HG02973 (cell line): Measurements from ENCODE around the gene CGN.
A peak's percentile ranks its signal among the peaks of the same experiment; 100 is the strongest.

ENCODE experiments used
- ATAC-seq: cut with Tn5 transposase; IDR thresholded peaks from one replicate; pipeline ENCODE4 v1.9.1; 2021; ENCODE audit warnings: moderate library complexity; ENCODE audit not compliant: unreplicated experiment

CGN gene

DNA sequence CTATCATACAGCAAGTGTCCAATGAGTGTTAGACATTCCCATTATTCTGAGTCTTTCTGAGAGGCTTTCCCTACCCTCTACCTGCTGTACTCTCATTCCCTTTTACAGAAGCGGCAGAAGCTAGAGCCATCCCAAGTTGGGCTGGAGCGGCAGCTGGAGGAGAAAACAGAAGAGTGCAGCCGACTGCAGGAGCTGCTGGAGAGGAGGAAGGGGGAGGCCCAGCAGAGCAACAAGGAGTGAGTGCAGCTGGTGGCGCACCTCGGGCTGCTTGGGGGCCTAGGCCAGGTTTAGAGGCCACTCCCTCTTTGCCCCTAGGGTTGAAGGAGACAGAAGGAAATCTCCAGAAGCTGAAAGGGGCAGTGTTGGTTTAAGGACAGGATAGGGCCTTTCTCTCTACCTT lies 12.1 kb downstream of the CGN start:
- no peak for ATAC-seq

DNA sequence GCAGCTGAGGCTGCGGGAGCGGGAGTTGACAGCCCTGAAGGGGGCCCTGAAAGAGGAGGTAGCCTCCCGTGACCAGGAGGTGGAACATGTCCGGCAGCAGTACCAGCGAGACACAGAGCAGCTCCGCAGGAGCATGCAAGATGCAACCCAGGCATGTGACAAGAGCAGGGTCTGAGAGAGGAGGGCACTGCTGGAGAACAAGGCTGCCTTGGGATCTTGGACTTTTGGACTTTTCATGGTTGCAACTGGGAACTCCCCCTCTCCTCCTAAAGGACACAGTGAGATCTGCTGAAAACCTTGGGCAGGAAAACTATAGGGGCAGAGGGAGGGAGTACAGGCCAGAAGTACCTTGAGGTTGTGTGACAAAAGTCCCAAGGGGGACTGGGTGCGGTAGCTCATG lies 13.5 kb downstream of the CGN start:
- ATAC-seq: no peak

DNA sequence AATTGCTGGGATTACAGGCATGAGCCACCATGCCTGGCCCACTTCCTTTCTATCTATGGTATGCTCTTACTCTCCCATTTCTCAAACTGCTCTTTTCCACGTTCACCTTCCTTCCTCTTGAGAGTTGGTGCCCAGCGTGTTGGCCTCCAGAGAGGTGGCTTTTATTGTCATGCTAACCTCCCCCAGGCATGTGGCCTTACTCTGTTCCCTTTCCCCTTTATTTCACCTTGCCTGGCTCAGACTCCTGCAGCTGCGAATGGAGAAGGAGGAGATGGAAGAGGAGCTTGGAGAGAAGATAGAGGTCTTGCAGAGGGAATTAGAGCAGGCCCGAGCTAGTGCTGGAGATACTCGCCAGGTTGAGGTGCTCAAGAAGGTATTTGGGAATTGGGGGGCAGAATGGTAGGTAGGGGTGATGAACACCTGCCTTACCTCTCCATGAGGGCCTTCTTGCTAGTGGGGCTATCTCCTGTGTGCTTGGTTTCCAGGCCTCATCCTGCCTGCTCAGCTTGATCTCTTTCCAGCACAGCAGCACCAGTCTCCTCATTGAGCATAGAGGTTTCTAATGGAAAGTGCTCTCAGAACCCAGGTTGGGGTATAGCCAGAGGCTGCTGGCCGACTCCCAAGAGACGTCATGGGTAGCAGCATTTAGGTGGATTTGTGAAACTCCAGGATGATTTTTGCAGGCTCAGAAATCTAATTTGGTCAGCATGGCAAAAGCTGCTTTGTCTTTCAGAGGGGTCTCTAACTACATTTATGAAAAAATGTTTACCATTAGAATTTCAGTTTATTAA lies 15.7 kb downstream of the CGN start:
- ATAC-seq: no peak

DNA sequence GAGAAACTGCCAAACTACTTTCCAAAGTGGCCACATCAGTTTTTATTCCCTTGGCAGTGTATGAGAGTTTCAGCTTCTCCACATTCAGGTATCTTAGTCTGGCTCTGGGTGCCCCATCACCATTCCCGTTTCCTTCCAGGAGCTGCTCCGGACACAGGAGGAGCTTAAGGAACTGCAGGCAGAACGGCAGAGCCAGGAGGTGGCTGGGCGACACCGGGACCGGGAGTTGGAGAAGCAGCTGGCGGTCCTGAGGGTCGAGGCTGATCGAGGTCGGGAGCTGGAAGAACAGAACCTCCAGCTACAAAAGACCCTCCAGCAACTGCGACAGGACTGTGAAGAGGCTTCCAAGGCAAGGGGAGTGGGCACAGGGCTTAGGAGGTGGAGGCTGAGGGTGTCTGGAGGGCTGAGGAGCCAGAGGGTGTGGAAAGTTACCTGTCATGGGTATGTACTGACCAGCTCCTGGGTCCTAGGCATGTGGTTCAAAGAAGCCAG lies 18.1 kb downstream of the CGN start:
- no peak for ATAC-seq

DNA sequence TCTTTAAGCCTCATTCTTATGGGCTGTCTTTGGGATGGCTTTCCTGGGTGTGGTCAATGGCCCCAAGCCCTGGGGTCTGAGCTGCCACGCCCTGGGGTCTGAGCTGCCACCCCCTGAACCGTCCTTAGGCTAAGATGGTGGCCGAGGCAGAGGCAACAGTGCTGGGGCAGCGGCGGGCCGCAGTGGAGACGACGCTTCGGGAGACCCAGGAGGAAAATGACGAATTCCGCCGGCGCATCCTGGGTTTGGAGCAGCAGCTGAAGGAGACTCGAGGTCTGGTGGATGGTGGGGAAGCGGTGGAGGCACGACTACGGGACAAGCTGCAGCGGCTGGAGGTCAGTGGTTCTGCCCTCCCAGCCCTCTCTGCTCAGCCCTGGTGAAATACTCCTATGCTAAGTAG lies 18.6 kb downstream of the CGN start:
- ATAC-seq: no peak

DNA sequence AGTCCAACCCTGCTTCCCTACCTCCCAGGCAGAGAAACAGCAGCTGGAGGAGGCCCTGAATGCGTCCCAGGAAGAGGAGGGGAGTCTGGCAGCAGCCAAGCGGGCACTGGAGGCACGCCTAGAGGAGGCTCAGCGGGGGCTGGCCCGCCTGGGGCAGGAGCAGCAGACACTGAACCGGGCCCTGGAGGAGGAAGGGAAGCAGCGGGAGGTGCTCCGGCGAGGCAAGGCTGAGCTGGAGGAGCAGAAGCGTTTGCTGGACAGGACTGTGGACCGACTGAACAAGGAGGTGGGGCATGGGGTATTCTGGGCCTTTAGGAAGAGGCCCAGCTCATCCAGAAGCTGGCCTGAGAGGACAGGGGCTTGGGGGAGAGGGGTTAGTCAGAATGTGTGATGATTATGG lies 19.3 kb downstream of the CGN start:
- ATAC-seq: no peak

DNA sequence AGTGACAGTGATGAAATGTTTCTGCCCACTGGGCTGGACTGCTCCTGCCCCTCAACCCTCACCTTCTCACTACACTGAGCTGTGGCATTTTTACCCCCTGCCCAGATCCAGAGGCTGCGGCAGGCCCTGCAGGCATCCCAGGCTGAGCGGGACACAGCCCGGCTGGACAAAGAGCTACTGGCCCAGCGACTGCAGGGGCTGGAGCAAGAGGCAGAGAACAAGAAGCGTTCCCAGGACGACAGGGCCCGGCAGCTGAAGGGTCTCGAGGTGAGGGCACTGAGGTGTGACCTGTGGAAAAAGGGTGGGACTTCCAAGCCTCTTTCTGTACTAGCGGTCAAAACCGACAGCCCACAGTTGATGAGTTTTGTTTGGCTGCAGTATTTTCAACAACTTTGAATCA lies 22.7 kb downstream of the CGN start:
- ATAC-seq: no peak

DNA sequence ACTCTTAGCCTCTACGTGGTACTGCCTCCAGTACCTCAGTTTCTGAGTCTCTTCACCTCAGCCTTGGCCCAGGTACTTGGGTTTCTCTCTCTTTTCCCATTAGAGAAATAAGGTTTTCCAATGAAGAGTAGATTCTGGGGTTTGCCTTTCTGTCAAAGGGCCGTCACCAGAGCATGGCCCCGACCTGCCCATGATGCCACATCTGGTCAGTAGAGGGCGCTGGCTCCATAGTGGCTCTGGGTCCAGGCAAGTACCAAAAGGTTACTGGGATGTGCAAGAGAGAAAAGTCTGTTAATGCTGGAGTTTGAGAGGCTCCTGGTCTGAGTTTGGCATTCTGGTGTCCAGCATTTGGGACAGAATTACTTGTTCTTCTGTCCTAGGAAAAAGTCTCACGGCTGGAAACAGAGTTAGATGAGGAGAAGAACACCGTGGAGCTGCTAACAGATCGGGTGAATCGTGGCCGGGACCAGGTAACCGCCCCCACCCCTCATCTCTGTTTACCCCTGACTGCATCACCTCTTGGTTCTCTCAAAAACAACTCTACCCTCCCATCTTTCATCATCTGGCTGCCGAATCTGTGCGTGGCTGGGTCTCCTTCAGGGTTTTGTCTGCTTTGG lies 23.6 kb downstream of the CGN start:
- ATAC-seq: no peak

DNA sequence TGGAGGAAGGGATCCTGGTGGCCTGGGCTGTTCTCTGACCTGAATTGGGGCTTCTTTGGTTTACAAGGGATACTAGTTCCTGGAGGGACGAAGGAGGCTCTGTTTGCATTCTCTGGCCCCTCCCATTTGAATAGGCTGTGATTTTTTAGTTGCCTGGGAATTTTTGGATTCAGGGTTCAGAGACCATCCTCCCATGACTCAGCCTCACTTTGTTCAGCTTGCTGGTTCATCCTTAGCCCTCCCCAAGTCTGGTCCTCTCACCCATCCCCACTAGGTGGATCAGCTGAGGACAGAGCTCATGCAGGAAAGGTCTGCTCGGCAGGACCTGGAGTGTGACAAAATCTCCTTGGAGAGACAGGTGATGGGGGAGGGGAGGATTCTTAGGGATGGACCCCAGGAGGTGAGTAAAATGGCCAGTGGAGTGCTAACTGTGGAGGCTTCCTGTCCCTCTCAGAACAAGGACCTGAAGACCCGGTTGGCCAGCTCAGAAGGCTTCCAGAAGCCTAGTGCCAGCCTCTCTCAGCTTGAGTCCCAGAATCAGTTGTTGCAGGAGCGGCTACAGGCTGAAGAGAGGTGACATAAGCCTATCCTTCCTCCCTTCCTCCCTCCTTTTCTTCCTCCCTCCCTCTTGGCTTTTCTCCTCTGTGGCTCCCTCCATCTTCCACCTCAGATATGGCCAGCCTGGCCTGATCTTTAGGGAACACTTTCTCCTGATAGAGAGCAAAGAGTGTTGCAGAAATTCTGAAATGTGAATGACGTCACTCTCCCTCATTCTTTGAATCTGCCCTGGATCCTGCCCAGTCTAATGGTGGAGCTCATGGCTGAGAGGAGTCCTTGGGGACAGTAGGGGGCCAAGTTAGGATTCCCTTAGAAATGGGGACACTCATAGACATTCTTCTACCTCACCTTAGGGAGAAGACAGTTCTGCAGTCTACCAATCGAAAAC lies 24.4 kb downstream of the CGN start:
- no peak for ATAC-seq

DNA sequence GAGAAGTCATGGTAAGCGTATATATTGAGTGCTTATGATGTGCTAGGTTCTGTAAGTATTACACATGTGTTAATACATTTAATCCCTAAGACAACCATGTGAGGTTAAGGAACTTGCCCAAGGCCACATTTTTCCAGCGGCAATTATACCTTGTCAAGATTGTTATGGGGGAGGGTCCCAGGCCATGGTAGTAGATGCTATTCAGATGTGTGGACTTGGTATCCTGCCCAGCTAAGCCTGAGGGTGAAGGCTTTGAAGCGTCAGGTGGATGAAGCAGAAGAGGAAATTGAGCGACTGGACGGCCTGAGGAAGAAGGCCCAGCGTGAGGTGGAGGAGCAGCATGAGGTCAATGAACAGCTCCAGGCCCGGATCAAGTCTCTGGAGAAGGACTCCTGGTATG lies 25.3 kb downstream of the CGN start:
- ATAC-seq: no peak

DNA sequence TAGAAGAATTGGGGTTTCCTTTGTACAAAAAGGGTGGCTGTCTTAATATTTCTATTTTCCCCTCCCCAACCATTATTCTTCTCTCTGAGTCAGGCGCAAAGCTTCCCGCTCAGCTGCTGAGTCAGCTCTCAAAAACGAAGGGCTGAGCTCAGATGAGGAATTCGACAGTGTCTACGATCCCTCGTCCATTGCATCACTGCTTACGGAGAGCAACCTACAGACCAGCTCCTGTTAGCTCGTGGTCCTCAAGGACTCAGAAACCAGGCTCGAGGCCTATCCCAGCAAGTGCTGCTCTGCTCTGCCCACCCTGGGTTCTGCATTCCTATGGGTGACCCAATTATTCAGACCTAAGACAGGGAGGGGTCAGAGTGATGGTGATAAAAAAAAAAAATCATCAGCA lies 25.9 kb downstream of the CGN start:
- no peak for ATAC-seq

DNA sequence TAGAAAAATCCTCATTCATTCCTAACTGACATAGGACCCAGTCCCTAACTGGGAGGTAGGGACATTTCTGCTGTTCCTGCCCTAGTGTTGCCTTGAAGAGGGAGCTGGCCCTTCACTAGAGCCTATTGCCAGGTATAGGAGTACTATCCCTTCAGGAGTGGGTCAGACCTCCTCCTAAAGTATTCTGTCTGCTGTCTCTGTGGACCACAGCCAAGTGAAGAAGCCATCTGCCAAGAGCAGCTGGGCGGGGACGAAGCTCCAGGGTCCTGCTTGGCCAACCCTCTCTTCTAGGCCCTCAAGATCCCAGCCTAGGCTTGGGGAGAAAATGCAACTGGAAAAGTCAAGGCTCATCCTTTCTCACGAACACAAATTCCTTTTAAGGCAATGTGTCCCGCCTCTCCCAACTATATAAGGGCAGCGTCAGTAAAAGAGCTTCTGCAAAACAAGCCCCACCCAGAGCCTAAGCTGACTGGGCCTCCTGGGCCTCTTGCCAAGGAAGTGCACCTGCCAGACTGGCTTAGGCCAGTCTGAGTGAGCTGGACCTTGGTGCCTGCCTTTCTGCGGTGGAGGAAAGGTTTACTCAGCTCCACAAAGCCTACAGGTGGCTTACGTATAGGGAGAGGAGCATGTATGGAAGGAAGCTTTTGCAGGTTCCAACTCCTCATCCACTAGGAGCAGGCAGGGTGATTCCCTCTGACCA lies 28.3 kb downstream of the CGN start:
- ATAC-seq: peak; percentile 38

DNA sequence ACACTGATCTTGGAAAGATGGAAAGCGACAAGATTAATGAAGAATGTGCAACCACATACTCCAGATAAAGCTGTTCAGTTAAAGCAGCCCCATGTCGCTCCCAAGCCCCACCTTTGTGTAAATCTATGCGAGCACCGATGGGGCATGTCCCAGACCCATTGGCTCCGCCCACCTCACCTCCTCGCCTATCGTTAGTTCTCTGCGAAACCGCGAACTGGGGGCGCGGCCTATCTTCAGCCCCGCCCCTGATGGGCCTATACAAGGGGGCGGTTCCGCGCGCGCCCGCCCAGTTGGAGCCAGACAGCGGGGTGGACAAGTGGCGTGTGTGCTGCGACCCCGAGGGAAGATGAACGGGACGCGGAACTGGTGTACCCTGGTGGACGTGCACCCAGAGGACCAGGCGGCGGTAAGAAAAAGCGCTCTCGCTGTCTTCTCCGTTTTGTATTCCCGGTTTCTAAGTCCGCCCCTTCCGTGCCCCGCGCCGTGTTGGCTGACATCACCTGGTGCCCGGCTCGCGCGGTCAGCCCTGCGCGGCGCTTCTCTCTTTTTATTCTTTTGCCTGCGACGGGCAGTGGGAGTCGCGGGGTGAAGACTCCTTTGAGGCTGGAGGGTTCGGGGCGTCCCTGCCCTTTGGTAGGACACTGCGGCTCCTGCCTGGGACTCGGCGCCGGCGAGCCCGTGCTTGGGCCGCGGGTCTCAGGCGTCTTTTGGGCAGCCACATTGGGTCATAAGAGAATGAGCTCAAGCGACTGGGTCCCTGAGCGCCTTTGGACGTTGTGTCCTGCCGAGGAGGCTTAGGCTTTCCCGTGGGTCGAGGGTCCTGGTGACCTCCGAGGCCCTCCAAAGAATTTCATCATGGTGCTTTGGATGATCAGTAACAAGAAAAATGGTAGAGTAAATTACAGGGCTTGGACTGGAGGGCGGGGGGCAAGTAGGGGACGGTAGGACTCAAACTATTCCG lies 29.1 kb downstream of the CGN start, which contains the start of gene TUFT1:
Gene TUFT1 (plus strand): TSS at position 289 of the 961 bp plus-strand sequence. CDS start 58 bp downstream, at position 347.
- peak; percentile 85 for ATAC-seq

DNA sequence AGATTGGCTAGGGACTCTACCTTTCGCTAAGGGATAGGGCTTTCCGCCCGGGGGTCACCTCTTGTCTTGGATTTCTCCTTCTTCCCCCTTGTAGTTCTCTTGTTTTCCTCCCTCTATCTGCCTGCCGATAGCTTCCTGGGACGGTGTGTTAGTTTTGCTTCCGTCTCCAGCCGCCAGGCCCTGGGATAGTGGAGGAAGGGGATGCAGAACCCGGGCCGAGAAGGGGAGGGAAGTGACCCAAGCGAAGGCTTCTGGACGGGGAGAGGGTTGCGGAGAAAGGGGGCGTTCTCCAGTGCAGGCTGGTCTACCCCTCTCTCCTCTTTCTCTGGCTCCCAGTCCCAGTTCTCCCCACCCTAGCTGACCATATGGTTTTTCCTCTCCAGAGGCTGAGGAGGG lies 29.8 kb downstream of the CGN start:
- ATAC-seq: no peak

DNA sequence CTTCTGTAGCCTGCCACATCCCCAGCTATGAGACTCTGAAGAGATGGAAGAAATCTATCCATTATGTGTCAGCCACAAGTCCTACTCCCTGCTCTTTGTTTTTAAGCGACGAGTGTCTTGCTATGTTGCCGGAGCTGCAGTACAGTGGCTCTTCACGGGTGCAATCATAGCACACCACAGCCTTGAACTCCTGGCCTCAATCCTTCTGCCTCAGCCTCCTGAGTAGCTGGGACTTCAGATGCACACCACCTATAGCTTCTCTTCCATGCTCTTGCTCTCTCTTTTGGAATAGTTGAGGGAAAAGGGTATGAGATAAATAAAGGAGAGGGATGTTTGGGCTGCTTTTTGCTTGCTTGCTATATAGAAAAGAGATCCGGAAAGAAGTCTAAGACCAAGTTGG lies 30.6 kb downstream of the CGN start:
- no peak for ATAC-seq

DNA sequence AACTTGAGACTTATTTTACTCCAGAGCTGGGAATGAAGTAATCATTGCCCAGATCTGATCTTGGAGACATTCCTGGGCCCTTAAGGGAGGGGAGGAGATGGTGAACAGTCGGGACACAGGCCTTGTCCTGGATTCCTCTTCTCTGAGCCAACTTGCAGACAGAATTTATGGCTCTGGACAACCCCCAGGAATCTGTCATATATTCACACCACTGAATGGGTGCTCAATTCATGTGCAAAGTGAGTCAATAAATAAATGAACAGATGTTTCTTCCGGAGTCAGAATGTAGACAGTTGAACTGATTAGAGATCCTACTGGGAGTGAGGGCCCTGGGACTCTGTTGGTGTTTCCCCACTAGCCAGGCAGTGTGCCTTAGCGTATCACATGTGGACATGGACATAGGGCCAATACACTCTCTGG lies 31.5 kb downstream of the CGN start:
- ATAC-seq: no peak

DNA sequence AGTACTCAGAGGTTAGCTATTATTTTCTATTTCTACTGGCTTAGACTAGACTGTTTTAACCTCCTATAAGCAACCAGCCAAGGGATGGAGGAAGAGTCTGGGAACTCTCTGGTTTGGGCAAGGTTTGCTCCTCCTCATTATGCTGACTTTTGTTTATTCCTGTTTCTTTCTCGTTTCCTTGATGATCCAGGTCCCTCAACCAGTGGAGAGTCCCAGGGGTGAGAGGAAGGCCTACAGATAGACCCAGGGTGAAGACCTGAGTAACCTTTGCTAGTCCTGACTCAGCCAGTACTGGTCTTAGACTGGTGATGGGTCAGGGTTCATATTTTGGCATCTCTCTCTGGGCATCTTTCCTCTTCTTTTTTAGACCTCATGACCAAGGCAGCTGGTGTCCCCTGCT lies 34.4 kb downstream of the CGN start:
- ATAC-seq: no peak

DNA sequence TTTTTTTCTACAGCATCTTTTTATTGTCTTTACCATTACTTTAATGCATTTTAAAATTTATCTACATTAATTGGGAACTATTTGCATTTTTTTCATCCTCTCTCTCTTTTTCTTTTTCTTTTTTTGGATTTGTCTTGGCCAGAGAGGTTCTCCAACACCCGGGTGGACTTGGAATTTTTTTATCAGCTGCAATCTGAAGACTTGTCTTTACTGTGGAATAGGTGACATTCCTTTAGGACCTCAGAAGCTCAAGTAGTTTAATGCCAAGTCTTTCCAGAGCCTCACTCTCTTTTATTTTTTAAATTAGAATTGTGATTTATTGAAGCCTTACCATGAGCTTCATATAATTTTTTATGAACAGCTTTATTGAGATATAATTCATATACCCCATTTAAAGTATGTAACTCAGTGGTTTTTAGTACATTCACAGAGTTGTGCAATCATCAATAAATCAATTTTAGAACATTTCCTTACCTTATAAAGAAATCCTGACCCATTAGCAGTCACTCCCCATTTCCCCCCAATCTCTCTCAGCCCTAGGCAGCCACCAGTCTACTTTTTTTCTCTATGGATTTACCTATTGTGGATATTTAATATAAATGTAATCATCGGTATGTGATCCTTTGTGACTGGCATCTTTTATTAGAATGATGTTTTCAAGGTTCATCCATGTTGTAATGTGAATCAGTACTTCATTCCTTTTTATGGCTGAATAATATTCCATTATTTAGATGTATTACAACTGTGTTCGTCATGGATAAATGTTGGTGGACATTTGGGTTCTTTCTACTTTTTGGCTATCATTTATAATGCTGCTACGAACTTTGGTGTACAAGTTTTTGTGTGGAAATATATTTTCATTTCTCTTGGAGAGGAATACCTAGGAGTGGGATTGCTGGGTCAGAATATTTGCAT lies 35.1 kb downstream of the CGN start:
- ATAC-seq: no peak
